Progenitor cell of endocrine pancreas (in vitro differentiated cells): ENCODE results near the gene NEDD8. TPM values are rescaled to one million over a fixed set of nuclear protein-coding genes. Genes with fewer than 3 reads are reported as not detected.

Experiments used
- DNase-seq: peaks from one replicate; pipeline ENCODE4 v3.0.0; 2021; ENCODE audit warnings: low spot score; ENCODE audit not compliant: unreplicated experiment
- H3K27ac Mint-ChIP-seq: 2 replicates; pipeline ENCODE4 v1.8.0; 2021; ENCODE audit warnings: mild to moderate bottlenecking, moderate library complexity, mixed read lengths
- H3K27me3 Mint-ChIP-seq: 2 replicates; pipeline ENCODE4 v1.8.0; 2021; ENCODE audit warnings: mixed read lengths
- H3K36me3 Mint-ChIP-seq: 2 replicates; pipeline ENCODE4 v1.8.0; 2022; ENCODE audit warnings: mixed read lengths; ENCODE audit not compliant: insufficient read depth
- H3K4me1 Mint-ChIP-seq: 2 replicates; pipeline ENCODE4 v1.8.0; 2021; ENCODE audit warnings: low read depth, mixed read lengths
- H3K4me3 Mint-ChIP-seq: 2 replicates; pipeline ENCODE4 v1.8.0; 2021; ENCODE audit warnings: low read depth, mild to moderate bottlenecking, moderate library complexity, mixed read lengths
- H3K9me3 Mint-ChIP-seq: 2 replicates; pipeline ENCODE4 v1.8.0; 2021; ENCODE audit warnings: low read depth, mixed read lengths
- CTCF ChIP-seq: fragments of 200-600 bp; sonication (generic); IDR thresholded peaks from one replicate; pipeline ENCODE4 v1.5.0; 2021; ENCODE audit warnings: antibody characterized with exemption, mild to moderate bottlenecking; ENCODE audit not compliant: unreplicated experiment
- total RNA-seq: library from RNA; stranded (reverse); gene quantifications from 2 replicates; pipeline ENCODE4 v1.2.1, GENCODE V29; 2021

The NEDD8 gene
- total RNA-seq, 1 donor from 2014 or later, result 161 TPM

- H3K27ac Mint-ChIP-seq, result no peak overlapping the region
- H3K4me1 Mint-ChIP-seq, result peaks cover 18% of the 10 kb centered on the region
- no peak for TF ChIP-seq CTCF
- no peaks in the 10 kb centered on the region for H3K27me3 Mint-ChIP-seq
- peaks cover 22% of the 10 kb centered on the region for H3K36me3 Mint-ChIP-seq
- H3K9me3 Mint-ChIP-seq, result no peaks in the 10 kb centered on the region
- DNase-seq, result no peak
- peak overlapping the region; percentile 91 for H3K4me3 Mint-ChIP-seq
Measured at GRCh38 chr14:24194186-24194872, 37.8 kb downstream of the NEDD8 start.

- Mint-ChIP-seq H3K4me3 (no peak overlapping the region), H3K27ac (no peak overlapping the region)
- DNase-seq, result no peak
Measured at GRCh38 chr14:24192933-24193332, 39.2 kb downstream of the NEDD8 start.

GRCh38 chr14:24190416-24190815 is 41.8 kb downstream of the NEDD8 start:
- Mint-ChIP-seq H3K9me3 (no peaks in the 10 kb centered on the region), H3K36me3 (peaks cover 23% of the 10 kb centered on the region), H3K4me3 (no peak overlapping the region), H3K27ac (no peak overlapping the region), H3K4me1 (peaks cover 22% of the 10 kb centered on the region), H3K27me3 (no peaks in the 10 kb centered on the region)
- no peak for DNase-seq
- no peak for TF ChIP-seq CTCF

More at GRCh38 chr14:24192933-24193332, 39.2 kb downstream of the NEDD8 start:
- Mint-ChIP-seq H3K9me3 (no peaks in the 10 kb centered on the region), H3K4me1 (peaks cover 25% of the 10 kb centered on the region), H3K27me3 (no peaks in the 10 kb centered on the region), H3K36me3 (peaks cover 21% of the 10 kb centered on the region)
- no peak for TF ChIP-seq CTCF

- Mint-ChIP-seq H3K4me3 (peak overlapping the region; percentile 92), H3K4me1 (peaks cover 17% of the 10 kb centered on the region), H3K9me3 (no peaks in the 10 kb centered on the region), H3K27ac (peak overlapping the region; percentile 4), H3K27me3 (no peaks in the 10 kb centered on the region), H3K36me3 (peaks cover 23% of the 10 kb centered on the region)
- no peak for TF ChIP-seq CTCF
- no peak for DNase-seq
Measured at GRCh38 chr14:24189460-24189859, 42.7 kb downstream of the NEDD8 start.

- H3K4me1 Mint-ChIP-seq, result peaks cover 14% of the 10 kb centered on the region
- peaks cover 22% of the 10 kb centered on the region for H3K36me3 Mint-ChIP-seq
Measured at GRCh38 chr14:24189059-24189375, 43.1 kb downstream of the NEDD8 start.

More at GRCh38 chr14:24189059-24189375, 43.1 kb downstream of the NEDD8 start:
- H3K9me3 Mint-ChIP-seq, result no peaks in the 10 kb centered on the region
- peak overlapping the region; percentile 96 for H3K27ac Mint-ChIP-seq
- no peak for DNase-seq
- peak overlapping the region; percentile 92 for H3K4me3 Mint-ChIP-seq
- no peaks in the 10 kb centered on the region for H3K27me3 Mint-ChIP-seq
- no peak for TF ChIP-seq CTCF
